Type B pancreatic cell (in vitro differentiated cells): ENCODE data around the gene ZNF93. TPM values are rescaled to one million over a fixed set of nuclear protein-coding genes. Genes with fewer than 3 reads are reported as not detected.

ENCODE experiments used
- DNase-seq: peaks from one replicate; pipeline ENCODE4 v3.0.0; 2021; ENCODE audit warnings: mixed read lengths; ENCODE audit not compliant: unreplicated experiment; ENCODE audit errors: extremely low spot score
- H3K27ac Mint-ChIP-seq: 2 replicates; pipeline ENCODE4 v1.8.0; 2021; ENCODE audit warnings: mild to moderate bottlenecking, mixed read lengths
- H3K27me3 Mint-ChIP-seq: 2 replicates; pipeline ENCODE4 v1.8.0; 2021; ENCODE audit warnings: mixed read lengths
- H3K36me3 Mint-ChIP-seq: 2 replicates; pipeline ENCODE4 v1.8.0; 2021; ENCODE audit warnings: mixed read lengths
- H3K4me1 Mint-ChIP-seq: one replicate; pipeline ENCODE4 v1.8.0; 2021; ENCODE audit warnings: mixed read lengths; ENCODE audit not compliant: unreplicated experiment
- H3K4me3 Mint-ChIP-seq: 2 replicates; pipeline ENCODE4 v1.8.0; 2021; ENCODE audit warnings: mild to moderate bottlenecking, mixed read lengths
- H3K9me3 Mint-ChIP-seq: 2 replicates; pipeline ENCODE4 v1.8.0; 2021; ENCODE audit warnings: mixed read lengths
- CTCF ChIP-seq: fragments of 200-600 bp; sonication (generic); conservative IDR thresholded peaks from 2 replicates; pipeline ENCODE4 v1.5.0; 2021; ENCODE audit warnings: antibody characterized with exemption, mild to moderate bottlenecking
- total RNA-seq: library from RNA; stranded (reverse); gene quantifications from 2 replicates; pipeline ENCODE4 v1.2.1, GENCODE V29; 2021; ENCODE audit warnings: low replicate concordance

Gene ZNF93
- total RNA-seq, 1 donor from 2014 or later = 26.3 TPM

GRCh38 chr19:19966862-19967261 lies 66.1 kb downstream of the ZNF93 start:
- H3K27me3 Mint-ChIP-seq = no peaks in the 10 kb centered on the region
- no peak overlapping the region for H3K27ac Mint-ChIP-seq
- H3K9me3 Mint-ChIP-seq = peaks cover 12% of the 10 kb centered on the region
- no peaks in the 10 kb centered on the region for H3K4me1 Mint-ChIP-seq
- TF ChIP-seq CTCF = no peak
- H3K4me3 Mint-ChIP-seq = no peak overlapping the region
- no peak for DNase-seq
- H3K36me3 Mint-ChIP-seq = no peaks in the 10 kb centered on the region

Other genes with a start within 250 kb of the ZNF93 start
- 80.8 and 85.7 TPM in 2 replicates for gene ATP13A1, start 237.3 kb upstream of the ZNF93 start, total RNA-seq
- 10.6 and 11.2 TPM in 2 replicates for gene ZNF101, start 232.1 kb upstream of the ZNF93 start, total RNA-seq
- 8.0 and 8.5 TPM in 2 replicates for gene ZNF14, start 167.8 kb upstream of the ZNF93 start, total RNA-seq
- gene ZNF506, start 79.2 kb upstream of the ZNF93 start, total RNA-seq = 11.8 and 15.5 TPM in 2 replicates
- 22.6 and 36.6 TPM in 2 replicates for gene ZNF253, start 35.1 kb upstream of the ZNF93 start, total RNA-seq
- gene ZNF682, start 138.6 kb downstream of the ZNF93 start, total RNA-seq = 10.8 and 16.2 TPM in 2 replicates
- 13.3 and 23.7 TPM in 2 replicates for gene ZNF90, start 177.1 kb downstream of the ZNF93 start, total RNA-seq